ENCODE measurements around the gene SLC8A2.

The SLC8A2 gene, protein sequence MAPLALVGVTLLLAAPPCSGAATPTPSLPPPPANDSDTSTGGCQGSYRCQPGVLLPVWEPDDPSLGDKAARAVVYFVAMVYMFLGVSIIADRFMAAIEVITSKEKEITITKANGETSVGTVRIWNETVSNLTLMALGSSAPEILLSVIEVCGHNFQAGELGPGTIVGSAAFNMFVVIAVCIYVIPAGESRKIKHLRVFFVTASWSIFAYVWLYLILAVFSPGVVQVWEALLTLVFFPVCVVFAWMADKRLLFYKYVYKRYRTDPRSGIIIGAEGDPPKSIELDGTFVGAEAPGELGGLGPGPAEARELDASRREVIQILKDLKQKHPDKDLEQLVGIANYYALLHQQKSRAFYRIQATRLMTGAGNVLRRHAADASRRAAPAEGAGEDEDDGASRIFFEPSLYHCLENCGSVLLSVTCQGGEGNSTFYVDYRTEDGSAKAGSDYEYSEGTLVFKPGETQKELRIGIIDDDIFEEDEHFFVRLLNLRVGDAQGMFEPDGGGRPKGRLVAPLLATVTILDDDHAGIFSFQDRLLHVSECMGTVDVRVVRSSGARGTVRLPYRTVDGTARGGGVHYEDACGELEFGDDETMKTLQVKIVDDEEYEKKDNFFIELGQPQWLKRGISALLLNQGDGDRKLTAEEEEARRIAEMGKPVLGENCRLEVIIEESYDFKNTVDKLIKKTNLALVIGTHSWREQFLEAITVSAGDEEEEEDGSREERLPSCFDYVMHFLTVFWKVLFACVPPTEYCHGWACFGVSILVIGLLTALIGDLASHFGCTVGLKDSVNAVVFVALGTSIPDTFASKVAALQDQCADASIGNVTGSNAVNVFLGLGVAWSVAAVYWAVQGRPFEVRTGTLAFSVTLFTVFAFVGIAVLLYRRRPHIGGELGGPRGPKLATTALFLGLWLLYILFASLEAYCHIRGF

DNA sequence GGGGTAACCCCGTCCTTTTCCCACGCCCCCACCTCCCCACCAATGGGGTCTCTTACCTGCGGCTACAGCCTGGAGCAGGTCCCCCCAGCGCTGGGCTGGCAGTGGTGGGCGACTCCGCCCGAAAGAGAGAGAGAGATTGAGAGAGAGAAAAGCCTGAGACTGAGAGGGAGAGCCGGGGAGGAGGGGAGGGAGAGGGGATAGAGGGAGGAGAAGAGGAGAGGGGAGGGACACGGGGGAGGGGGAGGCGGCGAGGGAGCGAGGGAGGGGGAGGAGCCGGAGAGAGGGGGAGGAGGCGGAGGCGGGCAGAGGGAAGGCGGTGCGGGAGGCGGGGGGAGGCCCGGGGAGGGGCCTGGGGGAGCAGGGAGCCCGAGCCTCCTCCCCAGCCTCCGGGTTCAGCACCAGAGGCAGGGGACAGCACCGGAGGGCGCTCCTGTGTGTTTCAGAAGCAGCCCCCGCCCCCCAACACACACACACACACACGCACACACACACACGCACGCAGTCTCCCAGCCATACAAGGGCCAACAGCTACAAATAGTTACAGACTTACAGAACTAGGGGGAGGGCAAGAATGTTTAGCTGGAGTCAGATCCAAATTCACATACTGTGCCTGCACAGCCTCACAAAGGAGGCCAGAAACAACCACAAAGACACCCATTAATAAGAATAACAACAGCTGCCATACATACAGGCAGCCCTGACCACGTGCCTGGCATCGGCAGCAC lies at the start of gene SLC8A2:
SLC8A2 (minus strand) TSS at position 161 of the 725 bp plus-strand sequence. CDS start 5,490 bp downstream, outside the sequence.
- DNase-seq (ENCODE audit: low read depth), result peak; percentile 72
- peak within 1 kb of the TSS; percentile 23 for H3K4me3 ChIP-seq (ENCODE audit: low read depth, low read length)

DNA sequence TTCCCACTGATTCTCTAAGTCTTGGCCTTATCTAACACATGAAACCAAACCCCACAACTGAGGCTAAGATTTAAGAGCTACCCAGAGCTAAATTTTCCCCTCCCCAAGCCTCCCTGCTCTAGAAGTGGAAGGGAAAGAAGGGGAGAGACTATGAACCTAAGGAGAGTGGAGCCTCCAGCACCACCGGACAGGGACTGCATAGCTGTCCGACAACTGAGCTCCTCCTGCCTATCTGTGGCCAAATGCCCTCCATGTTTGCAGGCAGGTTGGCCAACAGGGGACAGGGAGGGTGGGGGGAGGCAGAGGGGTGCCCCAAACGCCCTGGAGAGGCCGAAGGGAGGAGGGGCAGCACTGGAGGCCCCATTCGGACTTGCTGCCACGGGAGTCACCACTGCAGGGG lies 49.1 kb upstream of the SLC8A2 start:
- H3K4me3 ChIP-seq (ENCODE audit: low read depth, low read length), result no peak overlapping the region
- DNase-seq (ENCODE audit: low read depth), result no peak

DNA sequence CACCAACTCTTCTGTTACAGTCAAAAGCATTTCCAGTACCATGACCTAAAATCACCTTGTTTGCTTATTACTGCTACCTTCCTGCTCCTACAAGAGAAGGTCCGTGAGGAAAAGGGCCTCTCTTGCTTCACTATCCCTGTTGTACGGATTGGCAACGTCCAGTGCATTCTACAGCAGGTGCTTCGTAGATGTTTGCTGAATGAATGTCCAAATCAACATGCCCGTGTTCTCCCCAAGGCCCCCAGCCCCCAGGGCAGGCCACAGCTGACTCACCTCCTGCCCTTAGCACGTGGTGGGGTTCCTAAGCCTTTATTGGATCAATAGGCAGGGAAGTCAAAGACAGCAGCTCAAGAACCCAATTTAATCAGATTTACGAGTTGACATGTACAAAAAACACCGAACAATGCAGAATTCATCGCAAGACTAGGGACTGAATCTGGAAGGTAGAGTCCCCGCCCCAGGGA lies 48.7 kb upstream of the SLC8A2 start:
- H3K4me3 ChIP-seq (ENCODE audit: low read depth, low read length), result no peak overlapping the region
- DNase-seq (ENCODE audit: low read depth), result no peak

DNA sequence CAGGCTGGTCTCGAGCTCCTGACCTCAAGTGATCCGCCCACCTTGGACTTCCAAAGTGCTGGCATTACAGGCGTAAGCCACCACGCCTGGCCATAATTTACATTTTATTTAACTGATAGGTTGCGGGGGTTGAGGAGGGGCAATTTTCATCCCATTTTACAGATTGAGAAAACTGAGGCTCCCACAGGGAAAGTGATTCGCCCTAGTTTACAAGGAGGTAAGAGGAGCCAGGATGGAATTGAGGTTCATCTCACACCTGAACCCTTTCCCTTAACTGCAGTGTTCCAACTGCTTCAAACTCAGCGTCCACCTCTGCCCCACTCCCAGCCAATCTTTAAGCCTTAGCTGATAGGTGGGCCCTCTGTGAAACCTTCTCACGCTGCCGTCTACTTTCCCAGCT lies 47.2 kb upstream of the SLC8A2 start:
- DNase-seq (ENCODE audit: low read depth), result no peak
- H3K4me3 ChIP-seq (ENCODE audit: low read depth, low read length), result no peak overlapping the region

DNA sequence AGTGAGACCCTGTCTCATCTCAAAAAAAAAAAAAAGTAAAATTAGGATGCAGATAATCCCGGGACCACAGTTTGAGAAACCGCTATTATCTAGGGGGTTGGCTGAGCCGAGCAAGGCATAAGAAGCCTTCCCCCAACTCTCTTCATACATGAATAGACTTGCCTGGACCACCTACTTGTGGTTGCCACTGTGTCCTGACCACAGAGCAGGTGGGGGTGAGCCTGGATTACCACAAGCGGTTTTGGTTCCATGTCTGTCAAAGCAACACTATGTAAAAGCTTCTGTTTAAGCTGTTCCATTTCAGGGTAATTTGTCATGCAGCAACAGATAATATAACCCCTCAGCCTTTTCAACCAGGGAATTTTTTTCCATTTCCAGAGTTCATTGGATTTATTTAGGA lies 46.4 kb upstream of the SLC8A2 start:
- H3K4me3 ChIP-seq (ENCODE audit: low read depth, low read length), result no peak overlapping the region
- DNase-seq (ENCODE audit: low read depth), result no peak

DNA sequence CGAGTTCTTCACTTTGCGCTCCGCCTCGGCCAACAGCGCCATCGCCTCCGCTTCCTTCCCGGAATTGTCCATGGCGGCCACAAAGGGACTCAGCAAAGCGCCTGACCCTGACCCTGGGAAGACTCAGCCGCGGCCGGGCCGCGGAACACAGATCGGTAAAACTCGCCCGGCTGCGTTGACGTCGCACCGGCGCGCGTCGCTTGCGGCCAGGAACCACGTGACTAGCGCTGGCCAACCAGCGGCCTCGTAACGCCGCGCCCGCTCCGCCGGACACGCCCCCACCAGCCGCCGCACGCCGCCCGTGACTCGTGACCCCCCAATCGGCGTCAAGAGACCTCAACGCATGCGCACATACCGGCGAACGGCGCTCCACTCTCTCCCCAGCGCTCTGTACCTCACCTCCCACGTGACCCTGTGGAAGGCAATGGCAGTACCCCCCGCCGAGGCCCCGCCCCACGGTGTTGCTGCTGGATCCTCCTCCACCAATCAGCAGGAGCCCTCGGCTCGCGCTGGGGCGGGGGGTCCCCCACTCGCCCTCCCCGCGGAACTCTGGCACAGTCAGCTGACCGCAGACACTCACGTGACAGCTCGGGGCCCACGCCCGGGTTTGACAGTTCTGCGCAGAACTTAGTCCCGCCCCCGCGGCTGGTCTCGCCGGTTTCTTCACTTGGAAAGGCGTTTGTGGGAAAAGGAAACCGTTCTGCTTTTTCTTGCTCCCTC lies 43.3 kb upstream of the SLC8A2 start, which contains the start of gene NAPA:
NAPA (minus strand) TSS at position 195 of the 720 bp plus-strand sequence; CDS start at position 72, 123 bp downstream.
- peak within 1 kb of the TSS; percentile 100 for H3K4me3 ChIP-seq (ENCODE audit: low read depth, low read length)
- DNase-seq (ENCODE audit: low read depth), result peak; percentile 100

DNA sequence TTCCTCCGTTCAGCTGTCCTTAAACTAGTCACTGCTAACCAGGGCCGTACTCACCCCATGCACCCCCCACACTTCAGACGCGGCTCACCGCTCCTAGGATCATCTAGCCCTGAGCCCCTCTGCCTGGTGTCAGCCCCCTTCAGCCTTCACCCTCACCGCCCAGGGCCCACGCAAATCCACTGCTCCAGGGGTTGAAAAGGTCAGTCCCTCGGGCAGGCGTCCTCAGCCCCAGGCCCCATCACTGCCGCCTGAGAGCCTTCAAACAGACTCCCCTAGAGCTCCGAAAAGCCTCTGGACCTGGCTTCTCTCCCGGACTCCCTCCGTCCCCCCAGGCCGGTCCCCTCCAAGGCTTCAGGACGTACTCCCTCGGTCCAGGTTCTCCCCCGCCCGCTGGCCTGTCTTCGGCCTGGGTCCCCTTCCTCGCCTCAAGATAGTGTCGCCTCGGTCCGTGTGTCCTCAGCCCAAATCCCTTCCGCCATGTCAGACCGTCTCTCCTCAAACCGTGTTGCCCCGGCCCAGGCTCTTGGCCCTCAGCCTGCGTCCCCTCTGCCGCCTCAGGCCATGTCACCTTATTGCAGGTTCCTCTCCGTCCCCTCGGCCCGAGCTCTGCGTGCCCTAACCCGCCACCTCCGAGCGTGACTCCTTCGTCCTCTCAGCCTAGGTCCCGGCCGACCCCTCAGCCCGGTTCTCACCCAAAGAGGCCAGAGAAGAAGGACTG lies 42.6 kb upstream of the SLC8A2 start:
- no peak for DNase-seq (ENCODE audit: low read depth)
- H3K4me3 ChIP-seq (ENCODE audit: low read depth, low read length), result peak overlapping the region; percentile 100

DNA sequence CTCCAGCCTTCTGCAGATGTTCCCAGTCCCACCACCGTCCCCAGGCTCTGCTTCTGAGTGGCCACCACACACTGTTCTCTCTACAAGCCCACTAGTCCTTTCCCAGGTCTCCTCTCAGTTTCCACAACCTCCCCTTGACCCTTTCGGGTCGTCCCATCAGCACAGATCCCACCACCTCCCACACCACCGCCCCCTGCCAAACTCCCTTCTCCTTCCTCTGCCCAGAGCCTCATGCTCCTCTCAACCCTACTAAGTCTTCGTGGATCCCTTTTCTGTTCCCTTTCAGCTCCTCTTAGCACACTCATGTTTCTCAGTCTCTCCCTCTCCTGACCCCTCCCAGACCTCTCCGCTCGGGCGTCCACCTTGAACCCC lies 41.2 kb upstream of the SLC8A2 start:
- H3K4me3 ChIP-seq (ENCODE audit: low read depth, low read length), result no peak overlapping the region
- no peak for DNase-seq (ENCODE audit: low read depth)

DNA sequence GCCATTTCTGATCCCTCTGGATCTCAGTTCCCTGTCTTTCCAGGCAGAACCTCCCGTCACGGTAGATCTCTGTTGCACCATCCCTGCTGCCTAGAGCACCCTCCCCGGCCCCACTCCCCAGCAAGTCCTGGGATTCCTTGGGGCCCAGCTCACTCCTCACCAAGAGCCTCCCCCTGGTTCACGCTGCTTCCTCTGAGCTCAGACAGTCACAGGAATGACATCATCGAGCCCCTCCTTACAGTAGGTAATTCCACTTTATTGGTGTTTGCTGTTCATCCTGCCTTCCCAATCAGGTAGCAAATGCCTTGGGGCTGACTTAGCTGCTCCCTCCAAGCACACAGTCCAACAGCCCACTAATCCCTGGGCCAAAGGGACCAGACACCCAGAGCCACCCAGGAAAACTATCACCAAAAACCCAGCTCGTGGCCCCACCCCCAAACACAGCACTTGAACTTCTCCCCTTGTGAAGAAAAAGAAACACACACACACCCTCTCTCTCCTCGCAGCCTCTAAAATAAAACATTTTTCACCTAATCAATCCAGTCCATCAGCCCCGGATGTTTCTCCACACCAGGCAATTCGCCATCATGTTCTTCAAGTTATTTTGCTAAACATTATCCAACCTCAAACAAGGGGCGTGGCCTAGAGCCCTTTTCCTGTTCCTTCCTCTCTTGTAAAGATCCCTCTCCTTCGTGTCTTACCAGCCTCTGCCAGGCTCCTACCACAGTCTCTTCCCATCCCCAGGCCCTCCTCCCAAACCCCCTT lies 40.7 kb upstream of the SLC8A2 start:
- H3K4me3 ChIP-seq (ENCODE audit: low read depth, low read length), result no peak overlapping the region
- DNase-seq (ENCODE audit: low read depth), result no peak

DNA sequence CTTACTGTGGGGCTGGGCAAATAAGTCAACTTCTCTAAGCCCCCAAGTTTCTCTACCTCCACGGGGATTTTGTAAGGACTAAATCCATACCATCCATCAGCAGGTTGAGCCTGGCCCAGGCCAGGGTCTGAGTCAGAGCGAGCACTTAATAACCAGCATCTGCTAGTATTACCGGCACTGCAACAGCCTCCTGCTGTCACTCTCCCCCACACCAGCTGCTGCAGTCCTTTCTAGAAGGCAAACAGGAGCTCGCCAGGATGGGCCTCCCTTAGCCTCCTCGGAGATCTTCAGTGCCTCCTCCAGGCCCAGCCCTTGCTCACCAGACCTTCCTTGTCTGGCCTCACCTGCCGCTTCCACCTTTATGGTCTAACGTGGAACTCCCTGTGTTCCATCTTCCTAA lies 40.0 kb upstream of the SLC8A2 start:
- H3K4me3 ChIP-seq (ENCODE audit: low read depth, low read length), result no peak overlapping the region

DNA sequence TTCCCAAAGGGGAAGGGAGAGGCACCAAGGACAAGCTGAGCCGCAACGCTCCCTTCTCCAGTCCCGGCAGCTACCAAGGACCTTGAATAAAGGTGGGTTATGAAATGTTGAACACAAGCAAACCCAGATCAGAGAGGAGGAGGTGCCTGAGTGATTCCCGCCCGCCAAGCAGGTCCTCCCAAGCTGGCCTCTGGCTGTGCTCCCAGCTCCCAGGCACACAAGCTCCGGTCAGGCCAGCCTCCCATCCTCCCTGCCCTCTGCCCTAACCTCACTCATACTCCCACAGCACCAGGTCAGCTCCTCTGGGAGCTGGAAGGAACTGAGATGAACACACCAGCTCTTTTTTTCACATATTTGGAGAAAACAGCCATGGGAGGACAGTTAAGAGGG lies 39.4 kb upstream of the SLC8A2 start:
- no peak for DNase-seq (ENCODE audit: low read depth)

More for the DNA sequence above, 40.0 kb upstream of the SLC8A2 start:
- no peak for DNase-seq (ENCODE audit: low read depth)

DNA sequence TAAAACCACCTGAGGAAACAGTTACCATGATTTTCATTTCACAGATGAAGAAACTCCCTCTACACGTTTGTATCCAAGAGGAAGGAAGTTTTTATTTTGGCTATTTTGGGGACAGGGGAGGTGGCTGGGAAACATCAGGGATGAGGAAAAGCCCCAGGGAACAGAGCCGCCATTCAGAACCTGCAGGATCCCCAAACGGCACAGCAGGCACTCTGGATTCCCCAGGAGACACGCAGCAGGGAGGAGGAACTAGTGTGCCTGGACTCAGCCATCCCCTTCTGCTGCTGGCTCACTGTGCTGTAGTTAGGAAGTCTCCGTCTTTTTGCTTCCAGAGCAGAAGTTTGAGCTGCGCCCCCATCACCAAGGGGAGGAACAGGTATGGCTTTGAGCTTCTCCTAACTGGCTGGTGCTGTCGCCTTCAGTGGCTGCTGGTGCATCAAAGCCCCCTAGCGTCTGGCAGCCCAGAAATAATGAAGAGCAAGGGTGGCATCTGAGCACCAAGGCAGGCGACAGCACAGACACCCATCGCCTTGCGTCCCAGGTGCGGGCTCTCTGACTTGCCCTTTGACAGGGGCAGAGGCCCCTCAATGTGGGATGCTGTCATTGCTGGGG lies 38.9 kb upstream of the SLC8A2 start:
- no peak overlapping the region for H3K4me3 ChIP-seq (ENCODE audit: low read depth, low read length)
- DNase-seq (ENCODE audit: low read depth), result no peak

More for the DNA sequence above, 39.4 kb upstream of the SLC8A2 start:
- H3K4me3 ChIP-seq (ENCODE audit: low read depth, low read length), result no peak overlapping the region

DNA sequence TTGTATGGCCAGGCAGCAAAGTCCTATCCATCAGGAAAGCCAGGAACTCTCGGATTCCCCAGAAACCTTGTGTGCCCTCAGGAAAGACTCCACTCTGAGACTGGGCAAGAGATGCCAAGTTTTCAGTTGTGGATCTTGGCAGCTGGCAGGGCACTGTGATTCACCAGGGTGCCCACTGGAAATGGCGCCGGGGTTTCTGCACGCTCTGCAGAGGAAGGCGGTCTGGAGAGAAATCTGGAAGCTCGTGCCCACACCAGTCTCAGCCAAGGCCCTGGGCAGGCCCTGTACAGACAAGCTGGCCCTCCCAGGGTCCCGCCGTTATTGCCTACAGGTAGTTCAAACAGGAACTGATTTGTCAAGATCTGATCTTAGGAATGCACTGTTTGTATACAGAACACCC lies 38.3 kb upstream of the SLC8A2 start:
- no peak for DNase-seq (ENCODE audit: low read depth)
- H3K4me3 ChIP-seq (ENCODE audit: low read depth, low read length), result no peak overlapping the region

DNA sequence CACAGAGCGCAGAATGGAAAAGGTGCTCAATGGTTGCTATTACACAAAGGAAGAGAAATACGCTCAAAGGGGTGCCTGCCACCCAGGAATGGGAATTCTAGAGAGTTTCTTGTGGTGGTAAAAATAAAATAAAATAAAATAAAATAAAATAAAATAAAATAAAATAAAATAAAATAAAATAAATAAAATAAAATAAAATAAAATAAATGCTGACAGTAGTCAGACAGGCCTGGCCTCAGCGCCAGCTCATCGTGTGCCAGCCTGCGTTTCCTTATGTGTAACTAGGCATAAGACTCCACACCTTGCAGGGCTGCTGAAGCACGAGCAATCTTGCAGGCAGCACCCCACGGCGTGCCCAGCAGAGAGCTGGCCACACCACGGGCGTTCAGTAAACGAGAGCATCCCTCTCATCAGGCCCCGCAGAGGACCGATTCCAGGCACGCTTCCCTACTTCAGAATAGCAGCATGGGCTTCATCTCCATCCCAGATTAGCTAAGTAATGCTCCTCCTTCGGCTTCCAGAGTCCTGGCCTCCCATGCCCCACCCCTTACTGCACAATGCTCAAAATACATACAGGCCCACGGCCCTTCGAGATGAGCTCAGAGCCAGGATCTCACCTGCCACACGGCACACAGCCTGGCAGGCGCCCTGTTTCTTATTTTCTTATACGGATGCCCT lies 37.6 kb upstream of the SLC8A2 start:
- no peak for DNase-seq (ENCODE audit: low read depth)

DNA sequence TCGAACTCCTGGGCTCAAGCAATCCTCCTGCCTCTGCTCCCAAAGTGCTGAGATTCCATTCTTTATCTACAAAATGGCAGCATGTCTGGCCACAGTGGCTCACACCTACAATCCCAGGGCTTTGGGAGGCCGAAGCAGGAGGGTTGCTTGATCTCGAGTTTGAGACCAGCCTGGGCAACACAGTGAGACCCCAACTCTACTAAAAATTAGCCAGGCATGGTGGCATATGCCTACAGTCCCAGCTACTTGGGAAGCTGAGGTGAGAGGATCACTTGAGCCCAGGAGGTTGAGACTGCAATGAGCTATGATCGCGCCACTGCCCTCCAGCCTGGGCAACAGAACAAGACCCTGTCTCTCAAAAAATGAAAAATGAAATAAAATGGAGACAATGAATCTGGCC lies 37.0 kb upstream of the SLC8A2 start:
- no peak for DNase-seq (ENCODE audit: low read depth)
- H3K4me3 ChIP-seq (ENCODE audit: low read depth, low read length), result no peak overlapping the region

More for the DNA sequence above, 37.6 kb upstream of the SLC8A2 start:
- no peak overlapping the region for H3K4me3 ChIP-seq (ENCODE audit: low read depth, low read length)

DNA sequence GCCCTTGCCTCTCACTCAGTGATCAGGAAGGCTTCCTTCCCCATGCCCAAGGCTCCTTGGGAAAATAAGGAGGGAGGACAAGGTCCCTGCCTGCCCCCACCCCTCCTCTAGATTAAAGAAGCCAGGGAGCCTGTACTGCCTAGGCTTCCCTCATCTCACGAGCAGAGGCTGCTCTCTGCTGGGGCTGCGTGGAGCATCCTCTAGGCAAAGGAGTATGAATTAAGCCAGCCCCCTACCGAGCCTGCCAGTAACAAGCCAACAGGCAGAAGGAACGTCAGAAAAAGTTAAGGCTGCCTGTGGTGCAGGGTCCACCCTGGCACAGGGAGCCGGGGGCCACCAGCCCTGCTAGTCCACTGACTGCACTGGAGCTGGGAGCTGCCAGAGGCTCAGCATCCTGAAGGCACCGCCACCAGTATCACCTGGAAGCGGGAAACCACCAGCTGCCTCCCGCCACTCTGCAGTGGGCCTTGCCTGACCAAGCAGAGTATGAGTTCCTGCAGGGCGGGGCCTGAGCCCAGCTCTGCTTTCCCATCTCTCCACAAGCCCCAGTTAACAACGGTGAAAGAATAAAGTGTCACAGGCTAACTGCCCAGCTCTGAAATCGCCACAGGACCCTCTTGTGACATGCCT lies 36.3 kb upstream of the SLC8A2 start:
- no peak for DNase-seq (ENCODE audit: low read depth)
- H3K4me3 ChIP-seq (ENCODE audit: low read depth, low read length), result no peak overlapping the region

All from skeletal muscle cell (primary cell).